HS-27A (cell line): ENCODE data around the gene NT5C3B.

Source experiments
- DNase-seq: peaks from one replicate; pipeline ENCODE4 v3.0.0-alpha.2; 2012; ENCODE audit warnings: low read depth, missing footprints

The NT5C3B gene

DNA sequence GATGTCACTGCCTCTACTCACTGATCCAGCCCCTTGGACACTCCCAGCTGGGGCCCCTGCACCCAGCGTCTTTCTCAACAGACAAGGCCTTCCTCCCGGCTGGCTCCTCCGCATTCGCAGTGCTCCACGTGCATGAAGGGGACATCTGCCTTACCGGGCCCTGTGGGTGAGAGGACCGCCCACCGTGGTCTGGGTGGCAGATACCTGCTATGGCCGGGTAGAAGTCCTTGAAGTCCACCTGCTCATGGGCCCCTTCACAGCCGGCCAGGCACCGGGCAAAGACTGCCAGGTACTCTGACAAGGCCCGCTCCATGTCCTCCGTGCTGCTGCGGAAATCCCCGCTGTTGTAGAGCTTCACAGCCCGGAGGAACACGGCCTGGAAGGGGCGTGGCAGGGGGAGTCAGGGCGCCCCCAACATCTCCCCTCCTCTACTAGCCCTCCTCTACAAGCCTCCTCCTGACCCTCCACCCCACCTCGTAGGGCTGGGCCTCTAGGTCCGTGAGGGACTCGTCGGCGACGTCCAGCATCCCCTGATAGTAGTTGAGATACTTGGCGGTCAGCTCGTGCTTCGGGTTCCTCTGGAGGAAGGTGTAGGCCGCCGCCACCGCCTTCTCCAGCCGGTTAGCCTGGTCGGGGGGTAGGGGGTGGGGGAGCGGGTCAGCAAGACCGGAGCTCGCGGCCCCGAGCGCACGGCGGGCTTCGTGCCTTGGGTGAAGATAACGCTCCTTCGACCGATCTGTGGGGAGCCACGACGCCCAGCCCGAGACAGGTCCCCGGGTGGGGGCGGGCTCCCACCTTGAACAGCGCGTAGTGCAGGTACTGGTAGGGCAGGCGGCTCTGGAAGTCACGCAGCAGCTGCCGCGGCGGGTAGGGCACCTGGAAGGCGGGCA lies 25.1 kb downstream of the NT5C3B start:
- DNase-seq: no peak

- no peak for DNase-seq
These were observed 29.2 kb downstream of the NT5C3B start for GRCh38 chr17:41806685-41807445.

DNA sequence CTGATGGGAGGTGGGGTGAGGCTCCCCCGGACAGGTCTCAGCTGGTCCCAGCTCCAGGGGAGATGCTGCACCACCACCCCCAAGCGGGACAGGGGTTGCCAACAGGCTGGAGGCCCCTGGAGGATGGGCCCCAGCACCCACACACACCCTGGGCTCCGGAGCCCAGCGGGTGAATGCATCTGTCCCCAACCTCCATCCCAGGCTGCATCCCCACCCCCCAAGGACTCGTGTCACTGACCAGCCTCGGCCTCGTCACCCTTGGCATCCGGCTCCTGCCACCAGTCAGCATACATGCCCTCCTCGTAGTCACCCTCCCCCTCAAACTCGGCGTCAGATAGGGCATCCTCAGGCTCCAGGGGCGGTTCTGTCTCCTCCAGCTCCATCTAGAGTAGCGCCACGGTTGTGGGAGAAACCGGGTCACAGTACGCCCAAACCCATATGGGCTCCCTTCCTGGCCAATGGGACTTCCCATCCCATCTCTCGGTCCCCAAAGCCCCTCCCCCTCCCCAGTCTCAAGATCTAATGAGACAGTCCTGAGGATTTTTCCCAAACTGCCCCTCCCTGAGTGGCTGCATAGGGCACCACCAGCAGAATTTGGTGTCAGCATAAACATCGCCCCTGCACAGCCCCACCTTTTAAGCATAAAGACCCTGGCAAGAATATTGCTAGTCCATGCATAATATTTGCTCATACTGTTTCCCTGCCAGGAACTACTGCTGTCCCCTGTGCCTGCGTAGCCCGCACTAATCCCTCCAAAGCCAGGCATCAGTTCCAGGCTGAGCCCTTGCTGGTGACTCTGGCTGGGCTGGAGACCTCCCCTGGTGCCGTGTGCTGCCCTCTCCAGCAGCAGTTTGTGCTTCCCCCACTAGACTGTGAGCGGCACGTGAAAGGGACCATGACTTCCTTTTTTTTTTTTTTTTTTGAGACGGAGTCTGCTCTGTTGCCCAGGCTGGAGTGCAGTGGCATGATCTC lies 32.7 kb downstream of the NT5C3B start:
- no peak for DNase-seq

- no peak for DNase-seq
These were observed 34.4 kb downstream of the NT5C3B start for GRCh38 chr17:41801374-41802271.

- DNase-seq: no peak
These were observed 35.2 kb downstream of the NT5C3B start for GRCh38 chr17:41800601-41801373.

- no peak for DNase-seq
These were observed 36.7 kb downstream of the NT5C3B start for GRCh38 chr17:41799366-41799765.

- DNase-seq: no peak
These were observed 38.7 kb downstream of the NT5C3B start for GRCh38 chr17:41797377-41797776.

DNA sequence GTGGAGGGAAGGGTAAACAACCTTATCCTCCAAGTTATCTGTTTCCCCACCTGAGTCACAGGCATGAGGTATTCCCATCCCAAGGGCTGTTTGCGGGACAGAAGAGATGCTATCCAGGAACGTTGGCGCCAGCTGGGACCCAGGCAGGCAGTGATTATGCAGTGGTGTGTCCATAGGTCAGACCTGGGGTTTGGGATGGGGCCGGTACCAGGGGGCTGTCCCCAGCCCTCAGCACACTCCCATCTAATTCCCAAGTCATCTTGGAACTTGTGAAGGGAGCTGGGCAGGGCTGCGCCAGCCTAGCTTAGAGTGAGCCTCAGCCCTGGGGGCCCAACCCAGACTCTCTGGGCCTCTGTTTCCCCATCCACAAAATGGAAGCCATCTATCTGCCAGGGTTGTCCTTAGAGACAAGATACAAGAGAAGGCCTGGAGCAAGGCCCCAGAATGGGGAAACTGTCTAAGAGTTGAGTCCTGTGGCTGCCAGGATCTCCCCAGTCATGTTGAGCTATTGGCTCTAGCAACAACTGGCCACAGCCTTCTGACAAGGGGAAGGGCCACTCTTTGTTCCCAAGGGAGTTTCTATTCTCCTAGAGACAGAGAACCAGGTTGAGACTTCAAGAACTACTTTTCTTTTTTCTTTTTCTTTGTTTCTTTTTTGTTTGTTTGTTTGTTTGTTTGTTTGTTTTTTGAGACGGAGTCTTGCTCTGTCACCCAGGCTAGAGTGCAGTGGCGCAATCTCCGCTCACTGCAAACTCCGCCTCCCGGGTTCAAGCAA lies 39.7 kb downstream of the NT5C3B start:
- DNase-seq: no peak

DNA sequence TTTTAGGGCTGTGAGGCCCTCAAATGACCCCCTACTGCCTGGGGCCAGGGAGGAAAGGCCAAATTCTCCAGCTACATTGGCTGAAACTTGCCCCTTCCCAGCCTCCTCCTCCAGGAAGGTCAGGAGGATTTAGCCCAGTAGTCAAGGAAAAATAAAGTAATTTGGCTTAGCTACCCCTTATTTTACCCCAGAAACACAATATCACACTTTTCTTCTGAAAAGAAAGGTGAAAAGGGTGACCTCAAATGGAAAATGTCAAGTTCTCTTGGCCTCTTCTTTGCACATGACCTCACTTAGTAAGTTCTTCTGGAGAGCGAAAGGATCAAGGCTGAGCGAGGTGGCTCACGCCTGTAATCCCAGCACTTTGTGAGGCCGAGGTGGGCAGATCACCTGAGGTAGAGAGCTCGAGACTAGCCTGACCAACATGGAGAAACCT lies 41.5 kb downstream of the NT5C3B start:
- no peak for DNase-seq

DNA sequence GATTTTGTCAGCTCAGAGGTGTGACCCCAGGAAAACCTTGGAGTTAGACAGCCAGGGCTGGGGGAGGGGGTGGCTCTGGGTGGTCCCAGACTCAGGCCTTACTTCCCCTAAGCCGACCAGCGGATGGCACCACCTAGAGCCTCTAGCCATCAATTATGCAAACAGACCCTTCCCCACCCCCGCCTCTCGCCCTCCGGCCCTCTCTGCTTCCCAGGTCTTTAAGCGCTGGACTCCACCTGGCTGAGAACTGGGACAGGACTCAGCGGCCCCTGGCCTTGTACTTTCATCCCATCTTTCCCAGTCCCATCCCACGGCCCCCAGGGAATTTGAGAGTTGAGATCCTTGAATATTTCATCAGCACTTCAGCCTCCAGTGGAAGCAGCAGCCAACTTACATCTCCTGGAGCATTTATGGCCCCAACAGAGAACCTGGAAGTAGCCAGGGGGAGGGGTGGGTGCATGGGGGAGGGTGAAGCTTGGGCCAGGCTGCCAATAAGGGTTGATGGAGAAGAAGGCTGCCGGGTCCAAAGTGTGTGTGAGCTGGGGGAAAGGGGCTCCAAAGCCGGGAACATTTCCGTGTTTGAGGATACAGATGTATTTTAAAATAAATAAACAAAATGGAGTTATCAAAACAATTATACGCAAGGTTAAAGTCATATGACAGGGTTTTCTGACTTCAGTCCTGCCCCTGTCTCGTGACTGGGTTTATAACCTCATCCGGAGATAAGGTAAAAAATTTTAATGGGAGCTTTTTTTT lies 42.1 kb downstream of the NT5C3B start:
- no peak for DNase-seq

- DNase-seq: no peak
These were observed 42.9 kb downstream of the NT5C3B start for GRCh38 chr17:41792845-41793783.

DNA sequence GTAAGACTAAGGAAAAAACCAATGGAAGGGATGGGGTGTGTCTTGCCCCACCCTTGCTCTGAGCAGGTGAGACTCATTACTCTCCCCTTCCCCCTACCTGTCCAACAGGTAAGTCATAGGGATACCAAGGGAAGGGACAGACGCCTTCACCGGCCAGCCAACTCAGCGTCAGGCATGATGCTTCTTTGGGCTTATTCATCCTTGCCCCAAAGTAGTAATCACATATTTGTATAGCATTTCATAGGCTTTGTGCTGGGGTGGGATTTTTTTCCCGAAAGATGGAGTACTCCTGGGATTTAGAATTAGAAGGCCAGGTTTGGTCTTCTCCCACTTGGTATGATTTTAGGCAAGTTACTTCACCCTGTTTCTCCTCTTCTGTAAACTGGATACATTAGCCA lies 49.0 kb downstream of the NT5C3B start:
- DNase-seq: no peak

DNA sequence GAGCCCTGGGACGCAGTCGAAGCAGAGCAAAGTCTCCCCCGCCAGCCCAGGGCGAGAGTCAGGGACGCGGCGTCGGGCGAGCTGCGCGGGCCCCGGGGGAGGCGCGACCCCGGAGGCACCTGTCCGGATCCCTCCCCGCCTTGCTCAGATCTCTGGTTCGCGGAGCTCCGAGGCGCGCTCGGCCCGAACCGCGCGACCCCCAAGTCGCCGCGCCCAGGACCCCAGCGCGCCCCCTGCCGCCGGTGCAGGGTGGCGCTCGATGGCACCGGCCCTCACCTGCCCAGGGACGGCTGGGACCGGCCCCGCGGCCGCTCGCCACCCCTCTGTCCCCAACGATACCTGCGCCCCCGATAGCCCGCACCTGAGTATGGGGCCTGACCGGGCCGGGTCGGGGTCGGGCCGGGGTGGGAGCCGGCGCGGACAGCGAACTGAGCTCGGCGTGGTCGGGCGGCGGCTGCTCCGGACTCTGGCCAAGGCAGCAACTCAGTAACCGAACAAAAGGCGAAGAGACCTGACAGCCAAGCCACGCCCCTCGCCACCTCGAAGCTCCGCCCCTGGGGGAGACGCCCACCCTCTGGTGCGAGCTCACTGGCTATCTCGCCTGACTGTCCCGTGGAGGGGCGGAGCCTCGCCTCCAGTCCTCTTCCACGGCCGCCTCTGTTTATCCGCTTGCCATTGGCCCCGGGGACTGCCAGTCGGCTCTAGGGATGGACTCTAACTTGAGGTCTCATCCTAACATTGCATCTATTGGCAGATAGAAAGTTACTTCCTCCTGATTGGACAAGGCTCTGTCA lies 49.6 kb downstream of the NT5C3B start, which contains the start of gene JUP:
Gene JUP (minus strand): TSS at position 485 of the 794 bp plus-strand sequence. CDS start 14,857 bp downstream, outside the sequence.
- DNase-seq: no peak

GRCh38 chr17:41785859-41786226 lies 50.2 kb downstream of the NT5C3B start:
- DNase-seq: no peak

DNA sequence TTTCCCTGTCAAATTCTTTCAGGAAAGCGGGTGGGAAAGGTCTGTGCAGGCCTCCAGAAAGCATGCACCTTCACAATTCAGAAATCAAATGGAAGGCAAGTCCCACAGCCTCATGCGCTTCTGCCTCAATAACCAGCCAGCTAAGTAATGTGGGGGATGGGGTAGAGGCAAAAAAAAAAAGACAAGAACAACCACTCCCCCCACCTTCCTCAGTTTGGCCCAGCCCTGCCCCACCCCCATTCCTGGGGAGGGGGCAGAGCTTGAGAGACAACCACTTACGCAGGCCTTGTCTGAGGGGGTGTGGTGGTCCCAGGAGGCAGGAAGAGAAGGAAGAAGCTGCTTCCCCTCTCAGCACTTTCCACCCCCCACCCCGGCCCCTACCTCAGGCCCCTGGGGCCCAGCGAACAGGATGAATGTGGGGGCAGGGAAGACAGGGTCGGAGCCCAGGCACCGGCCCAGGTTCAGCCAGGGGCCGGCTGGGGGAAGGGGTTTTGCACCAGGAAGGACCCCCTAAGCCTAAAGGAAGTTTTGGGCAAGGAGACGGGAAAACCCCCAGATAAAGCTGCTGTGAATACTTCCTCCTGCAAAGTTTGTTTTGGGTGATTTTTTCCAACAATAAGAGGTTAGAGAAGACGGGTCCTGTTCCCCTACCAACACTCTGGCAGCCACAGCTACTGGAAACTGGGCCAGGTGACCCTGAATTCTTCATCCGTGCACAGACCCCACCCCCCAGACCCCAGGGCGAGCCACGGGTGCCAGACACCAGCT lies 50.8 kb downstream of the NT5C3B start:
- no peak for DNase-seq
